Esophagus muscularis mucosa (tissue), 4 donors: ENCODE data around the gene C16orf90. TPM values are rescaled to one million over a fixed set of nuclear protein-coding genes. Genes with fewer than 3 reads are reported as not detected.

Experiments
- DNase-seq: peaks from one replicate; pipeline ENCODE4 v3.0.0-alpha.2; 2017; ENCODE audit errors: extremely low spot score
- H3K27ac ChIP-seq, 4 donors: fragments of 200-600 bp; sonication (generic); replicated peaks in 1 of 4; 1 replicate in 3 of 4; 2 replicates in 1 of 4; pipeline ENCODE4 v1.5.1; 2016 to 2019; ENCODE audit warnings: mild to moderate bottlenecking in 1 of 4
- H3K27me3 ChIP-seq, 4 donors: fragments of 200-600 bp; sonication (generic); one replicate each; pipeline versions ENCODE4 v1.5.1 to v1.6.0; 2016 to 2019
- H3K36me3 ChIP-seq, 4 donors: fragments of 200-600 bp; sonication (generic); one replicate each; pipeline ENCODE4 v1.5.1; 2016 to 2019
- H3K4me1 ChIP-seq, 4 donors: fragments of 200-600 bp; sonication (generic); one replicate each; pipeline ENCODE4 v1.5.1; 2016 to 2019
- H3K4me3 ChIP-seq, 4 donors: fragments of 200-600 bp; sonication (generic); 1 replicate in 2 of 4; 2 replicates in 2 of 4; pipeline ENCODE4 v1.5.1; 2016 to 2019; ENCODE audit warnings: mild to moderate bottlenecking in 4 of 4, moderate library complexity in 1 of 4
- H3K9me3 ChIP-seq, 4 donors: fragments of 200-600 bp; sonication (generic); 1 replicate in 3 of 4; 2 replicates in 1 of 4; pipeline ENCODE4 v1.5.1; 2016 to 2019
- EP300 ChIP-seq: sonication (generic); formaldehyde crosslinking; IDR thresholded peaks from one replicate; pipeline ENCODE4 v1.6.1; 2017; ENCODE audit warnings: antibody characterized with exemption
- POLR2A ChIP-seq: fragments of 450-650 bp; IDR thresholded peaks from one replicate; pipeline ENCODE4 v1.6.1; 2017; ENCODE audit warnings: antibody characterized with exemption, moderate library complexity, mild to moderate bottlenecking, low read depth
- POLR2AphosphoS5 ChIP-seq, 2 donors: sonication (generic); formaldehyde crosslinking; IDR thresholded peaks; one replicate each; pipeline ENCODE4 v1.6.1; 2017; ENCODE audit warnings: antibody characterized with exemption in 2 of 2
- WGBS: methylation state at CpG from one replicate; pipeline ENCODE4 v1.1.5; 2018; 5-methylcytosine and 5-hydroxymethylcytosine counted together
- intact Hi-C: fragments of 100-400 bp; cut with DNase I; formaldehyde crosslinking; loops from one replicate; pipeline ENCODE4 v1.15.1; 2023
- total RNA-seq, 4 donors: library from RNA; depleted of rRNA; stranded (reverse); fragments of >200 nt; gene quantifications; one replicate each; pipeline versions ENCODE4 v1.1.0 to v1.2.1, GENCODE V29; 2016
- TF ChIP-seq, protein P1 (sequence below), 3 experiments: fragments of 200-600 bp in 2 of 3; fragments of 450-650 bp in 1 of 3; sonication (generic) in 2 of 3; IDR thresholded peaks; one replicate each; pipeline ENCODE4 v1.5.1; 2017 to 2019; ENCODE audit warnings: antibody characterized with exemption in 3 of 3, mild to moderate bottlenecking in 2 of 3, moderate library complexity in 1 of 3

Gene C16orf90
- total RNA-seq, 4 donors from 2014 or later: not detected

DNA sequence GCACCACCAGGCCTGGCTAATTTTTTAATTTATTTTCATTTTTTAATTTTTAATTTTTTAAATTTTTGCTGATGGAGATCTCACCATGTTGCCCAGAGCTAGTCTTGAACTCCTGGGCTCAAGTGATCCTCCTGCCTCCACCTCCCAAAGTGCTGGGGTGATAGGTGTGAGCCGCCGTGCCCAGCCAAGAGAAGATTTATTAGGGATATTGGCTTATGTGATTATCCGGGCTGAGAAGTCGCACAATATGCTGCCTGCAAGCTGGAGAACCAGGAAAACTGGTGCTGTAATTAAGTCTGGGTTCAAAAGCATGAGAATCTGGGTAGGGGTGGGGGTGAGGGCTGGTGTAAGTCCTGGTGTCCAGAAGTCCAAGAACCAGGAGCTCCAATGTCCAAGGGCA, 2.5 kb upstream of the C16orf90 start:
- H3K4me1 ChIP-seq: peaks cover 19 to 26% (median 22%) of the 10 kb centered on the region in 4 donors
- intact Hi-C loops: loop anchor here (10.0 kb wide), 2 partner anchors 93 to 233 kb away; partner anchors contain the start of genes ZNF174 and ZSCAN32
- H3K4me3 ChIP-seq: no peak overlapping the region
- TF ChIP-seq POLR2AphosphoS5 (IDR thresholded peaks at IDR 0.05) (no peak), EP300 (no peak), POLR2A (no peak)
- TF ChIP-seq, protein P1, sequence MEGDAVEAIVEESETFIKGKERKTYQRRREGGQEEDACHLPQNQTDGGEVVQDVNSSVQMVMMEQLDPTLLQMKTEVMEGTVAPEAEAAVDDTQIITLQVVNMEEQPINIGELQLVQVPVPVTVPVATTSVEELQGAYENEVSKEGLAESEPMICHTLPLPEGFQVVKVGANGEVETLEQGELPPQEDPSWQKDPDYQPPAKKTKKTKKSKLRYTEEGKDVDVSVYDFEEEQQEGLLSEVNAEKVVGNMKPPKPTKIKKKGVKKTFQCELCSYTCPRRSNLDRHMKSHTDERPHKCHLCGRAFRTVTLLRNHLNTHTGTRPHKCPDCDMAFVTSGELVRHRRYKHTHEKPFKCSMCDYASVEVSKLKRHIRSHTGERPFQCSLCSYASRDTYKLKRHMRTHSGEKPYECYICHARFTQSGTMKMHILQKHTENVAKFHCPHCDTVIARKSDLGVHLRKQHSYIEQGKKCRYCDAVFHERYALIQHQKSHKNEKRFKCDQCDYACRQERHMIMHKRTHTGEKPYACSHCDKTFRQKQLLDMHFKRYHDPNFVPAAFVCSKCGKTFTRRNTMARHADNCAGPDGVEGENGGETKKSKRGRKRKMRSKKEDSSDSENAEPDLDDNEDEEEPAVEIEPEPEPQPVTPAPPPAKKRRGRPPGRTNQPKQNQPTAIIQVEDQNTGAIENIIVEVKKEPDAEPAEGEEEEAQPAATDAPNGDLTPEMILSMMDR (IDR thresholded peaks at IDR 0.05): no peak
- no peaks in the 10 kb centered on the region for H3K9me3 ChIP-seq
- no peaks in the 10 kb centered on the region for H3K36me3 ChIP-seq
- WGBS: 91% methylated on average over 4 of the region's 4 CpGs
- no peak for DNase-seq
- H3K27me3 ChIP-seq: no peaks in the 10 kb centered on the region
- H3K27ac ChIP-seq: no peak overlapping the region

DNA sequence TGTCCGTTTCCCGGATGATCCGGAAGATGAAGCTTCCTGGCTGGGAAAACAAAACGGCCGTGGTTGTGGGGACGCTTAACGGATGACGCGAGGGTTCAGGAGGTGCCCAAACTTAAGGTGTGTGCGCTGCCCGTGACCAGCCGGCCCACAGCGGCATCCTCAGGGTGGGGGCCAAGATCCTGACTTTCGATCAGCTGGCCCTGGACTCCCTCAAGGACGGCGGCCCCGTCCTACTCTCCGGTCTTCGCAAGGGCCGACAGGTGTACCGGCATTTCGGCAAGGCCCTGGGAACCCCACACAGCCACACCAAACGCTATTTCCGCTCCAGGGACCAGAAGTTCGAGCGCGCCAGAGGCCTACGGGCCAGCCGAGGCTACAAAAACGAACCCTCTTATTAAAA, 1.1 kb upstream of the C16orf90 start:
- Histone ChIP-seq H3K9me3 (no peaks in the 10 kb centered on the region), H3K36me3 (no peaks in the 10 kb centered on the region), H3K27me3 (no peaks in the 10 kb centered on the region), H3K4me3 (no peak overlapping the region), H3K4me1 (peaks cover 10 to 12% (median 11%) of the 10 kb centered on the region in 4 donors), H3K27ac (no peak overlapping the region)
- no peak for DNase-seq
- 95% methylated on average over 26 of the region's 30 CpGs for WGBS
- intact Hi-C loops: loop anchor here (10.0 kb wide), 2 partner anchors 92 to 232 kb away; partner anchors contain the start of genes ZNF174 and ZSCAN32
- TF ChIP-seq POLR2AphosphoS5 (IDR thresholded peaks at IDR 0.05): no peak
- TF ChIP-seq, protein P1 (IDR thresholded peaks at IDR 0.05): no peak
- TF ChIP-seq POLR2A: no peak
- TF ChIP-seq EP300: no peak

DNA sequence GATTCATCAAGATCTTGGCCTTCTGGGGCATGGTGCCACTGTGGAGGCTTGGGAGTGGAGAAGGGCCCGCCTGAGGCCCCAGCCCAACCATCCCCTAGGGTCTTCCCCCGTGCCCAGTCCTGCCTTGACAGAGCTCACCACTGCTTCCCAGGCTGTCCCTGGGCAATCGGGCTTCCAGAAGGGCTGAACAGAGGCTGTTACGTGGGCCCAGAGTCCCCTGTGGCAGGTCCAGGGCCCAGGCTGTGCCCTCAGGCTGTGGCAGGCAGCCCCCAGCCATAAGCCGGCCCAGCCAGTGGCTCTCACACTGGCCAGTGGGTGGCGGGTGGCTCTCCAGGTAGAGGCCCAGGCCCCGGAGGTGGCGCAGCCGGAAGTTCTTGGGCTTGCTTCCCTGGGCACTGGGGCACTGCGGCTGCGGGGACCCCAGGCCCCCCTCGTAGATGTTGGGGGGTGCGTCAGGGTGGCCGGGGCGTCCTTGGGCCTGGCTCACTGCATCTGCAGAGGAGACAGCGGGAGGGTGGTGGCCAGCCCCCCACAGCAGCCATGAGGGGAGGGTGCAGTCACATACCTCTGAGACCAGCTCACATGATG, 809 bp downstream of the C16orf90 start:
- Histone ChIP-seq H3K27me3 (no peaks in the 10 kb centered on the region), H3K4me1 (peaks cover 0 to 6% (median 5%) of the 10 kb centered on the region in 4 donors), H3K4me3 (no peak overlapping the region), H3K36me3 (no peaks in the 10 kb centered on the region), H3K27ac (no peak overlapping the region), H3K9me3 (no peaks in the 10 kb centered on the region)
- no peak for DNase-seq
- intact Hi-C loops: loop anchor here (10.0 kb wide), 2 partner anchors 90 to 230 kb away; partner anchors contain the start of genes ZNF174 and ZSCAN32
- 87% methylated on average over 5 of the region's 16 CpGs for WGBS
- no peak for TF ChIP-seq EP300

DNA sequence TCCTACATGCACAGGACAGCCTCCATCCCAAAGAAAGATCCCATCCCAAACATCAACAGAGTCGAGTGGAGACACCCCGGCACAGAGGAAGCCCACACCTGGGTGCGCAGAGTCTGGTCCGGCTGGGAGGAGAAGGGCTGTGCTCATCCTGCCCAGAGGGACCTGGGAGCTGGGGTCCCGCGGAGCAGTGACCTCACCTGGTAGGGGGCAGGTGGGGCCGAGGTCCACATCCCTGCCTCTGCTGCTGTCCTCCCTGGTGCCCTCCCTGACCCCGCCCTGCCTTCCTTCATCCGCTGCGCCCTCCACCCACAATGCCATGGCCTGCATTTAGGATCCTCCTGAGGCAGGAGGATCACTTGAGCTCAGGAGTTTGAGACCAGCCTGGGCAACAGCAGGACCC, 2.9 kb downstream of the C16orf90 start:
- H3K9me3 ChIP-seq: no peaks in the 10 kb centered on the region
- peaks cover 0 to 6% (median 5%) of the 10 kb centered on the region in 4 donors for H3K4me1 ChIP-seq
- WGBS: 100% methylated on average over 1 of the region's 10 CpGs
- intact Hi-C loops: loop anchor here (10.0 kb wide), 2 partner anchors 88 to 228 kb away; partner anchors contain the start of genes ZNF174 and ZSCAN32
- H3K4me3 ChIP-seq: no peak overlapping the region
- H3K27ac ChIP-seq: no peak overlapping the region
- no peaks in the 10 kb centered on the region for H3K27me3 ChIP-seq
- peaks cover 0 to 9% (median 6%) of the 10 kb centered on the region in 4 donors for H3K36me3 ChIP-seq
- TF ChIP-seq EP300: no peak
- DNase-seq: no peak

DNA sequence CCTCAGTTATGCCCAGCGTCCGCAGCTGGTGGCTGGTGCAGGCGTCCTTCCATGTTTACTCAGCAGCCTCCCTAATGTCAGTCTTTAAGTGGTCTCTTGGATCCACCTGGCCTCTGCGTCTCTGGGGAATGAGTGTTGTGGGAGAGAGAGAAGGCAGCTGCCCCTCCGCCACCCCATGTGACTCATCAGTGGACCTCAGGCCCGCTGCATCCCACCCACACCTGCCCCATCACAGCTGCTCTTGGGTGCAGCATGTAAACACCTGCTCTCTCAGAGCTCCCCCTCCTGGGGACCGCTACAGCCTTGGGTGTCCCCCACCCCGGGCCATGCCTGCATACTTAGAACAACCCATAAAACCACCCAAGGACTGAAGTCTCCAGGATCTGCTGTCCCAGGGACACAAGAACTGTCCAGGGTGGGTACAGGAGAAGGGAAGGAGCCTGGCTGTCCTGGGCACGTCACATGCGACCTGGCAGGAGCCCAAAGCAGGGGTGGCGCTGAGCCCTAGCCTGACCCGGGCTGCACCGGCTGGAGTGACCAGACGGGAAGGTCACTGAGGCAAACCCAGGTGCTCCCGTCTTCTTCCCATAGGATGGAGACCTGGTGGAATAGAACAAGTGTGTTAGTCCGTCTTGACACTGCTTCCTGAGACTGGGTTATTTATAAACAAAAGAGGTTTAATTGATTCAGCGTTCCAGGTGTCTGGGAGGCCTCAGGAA, 4.2 kb downstream of the C16orf90 start:
- intact Hi-C loops: loop anchor here (10.0 kb wide), 2 partner anchors 86 to 226 kb away; partner anchors contain the start of genes ZNF174 and ZSCAN32
- peaks cover 0 to 6% (median 5%) of the 10 kb centered on the region in 4 donors for H3K4me1 ChIP-seq
- DNase-seq: no peak
- no peaks in the 10 kb centered on the region for H3K27me3 ChIP-seq
- no peak overlapping the region for H3K4me3 ChIP-seq
- TF ChIP-seq EP300 (no peak), POLR2A (no peak), POLR2AphosphoS5 (IDR thresholded peaks at IDR 0.05) (no peak)
- peaks cover 7 to 21% (median 14%) of the 10 kb centered on the region in 4 donors for H3K36me3 ChIP-seq
- WGBS: 62% methylated on average over 16 of the region's 17 CpGs
- H3K27ac ChIP-seq: no peak overlapping the region
- H3K9me3 ChIP-seq: no peaks in the 10 kb centered on the region

DNA sequence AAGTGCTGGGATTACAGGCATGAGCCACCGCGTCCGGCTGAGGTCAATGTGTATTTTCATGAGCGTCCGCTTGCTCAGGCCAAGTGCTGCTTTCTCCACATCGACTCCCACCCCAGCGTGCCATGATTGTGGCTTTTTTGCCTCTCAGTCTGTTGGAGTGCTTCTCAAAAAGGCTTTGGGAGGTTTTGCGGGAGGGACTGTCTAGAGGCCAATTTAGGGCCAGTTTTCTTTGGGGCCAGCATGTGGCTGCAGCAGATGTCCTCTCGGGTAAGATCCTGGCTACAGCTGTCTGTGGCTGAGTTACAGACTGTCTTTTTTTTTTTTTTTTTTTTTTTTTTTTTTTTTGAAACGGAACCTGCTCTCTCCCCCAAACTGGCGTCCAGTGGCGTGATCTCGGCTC, 6.5 kb downstream of the C16orf90 start:
- no peak for DNase-seq
- TF ChIP-seq POLR2A: no peak
- no peak for TF ChIP-seq POLR2AphosphoS5 (IDR thresholded peaks at IDR 0.05)
- TF ChIP-seq, protein P1 (IDR thresholded peaks at IDR 0.05): no peak
- TF ChIP-seq EP300: no peak
- intact Hi-C loops: no loop called here

More for the DNA sequence above, 6.5 kb downstream of the C16orf90 start:
- no peak overlapping the region for H3K4me3 ChIP-seq
- no peak overlapping the region for H3K27ac ChIP-seq
- WGBS: 76% methylated on average over 10 of the region's 13 CpGs
- peaks cover 0 to 6% (median 5%) of the 10 kb centered on the region in 4 donors for H3K4me1 ChIP-seq
- H3K36me3 ChIP-seq: peaks cover 26 to 44% (median 36%) of the 10 kb centered on the region in 4 donors
- no peaks in the 10 kb centered on the region for H3K27me3 ChIP-seq
- H3K9me3 ChIP-seq: no peaks in the 10 kb centered on the region
